Vagina (tissue), 2 donors: ENCODE results near the gene RASGRF2. TPM values are rescaled to one million over a fixed set of nuclear protein-coding genes. Genes with fewer than 3 reads are reported as not detected.
"Not testable (repeated sequence)": the region's sequence is repeated elsewhere in the genome, so short reads cannot be mapped to it uniquely, and the experiment has no call there.

Experiments used
- DNase-seq, 2 donors: peaks; one replicate each; pipeline ENCODE4 v3.0.0-alpha.2; 2017; ENCODE audit errors: extremely low spot score in 2 of 2
- H3K27ac ChIP-seq: fragments of 200-600 bp; sonication (generic); one replicate; pipeline ENCODE4 v1.5.1; 2019
- H3K27me3 ChIP-seq: fragments of 200-600 bp; sonication (generic); one replicate; pipeline ENCODE4 v1.5.1; 2019
- H3K36me3 ChIP-seq, 2 donors: fragments of 200-600 bp; sonication (generic); one replicate each; pipeline ENCODE4 v1.5.1; 2017 to 2019
- H3K4me1 ChIP-seq: fragments of 200-600 bp; sonication (generic); one replicate; pipeline ENCODE4 v1.5.1; 2019
- H3K4me3 ChIP-seq, 2 donors: fragments of 200-600 bp; sonication (generic); 1 replicate in 1 of 2; 2 replicates in 1 of 2; pipeline ENCODE4 v1.5.1; 2016 to 2019
- H3K9me3 ChIP-seq: fragments of 200-600 bp; sonication (generic); one replicate; pipeline ENCODE4 v1.5.1; 2019
- CTCF ChIP-seq, 3 experiments: fragments of 450-650 bp in 2 of 3; fragments of 200-600 bp in 1 of 3; sonication (generic) in 1 of 3; IDR thresholded peaks; one replicate each; pipeline ENCODE4 v1.5.1; 2017 to 2019; ENCODE audit warnings: antibody characterized with exemption in 3 of 3, mild to moderate bottlenecking in 2 of 3, moderate library complexity in 2 of 3
- POLR2A ChIP-seq, 2 donors: fragments of 450-650 bp; IDR thresholded peaks; one replicate each; pipeline ENCODE4 v1.6.1; 2017; ENCODE audit warnings: antibody characterized with exemption in 2 of 2, mild to moderate bottlenecking in 2 of 2, moderate library complexity in 2 of 2
- POLR2AphosphoS5 ChIP-seq, 2 donors: sonication (generic); formaldehyde crosslinking; IDR thresholded peaks; one replicate each; pipeline ENCODE4 v1.9.0; 2017; ENCODE audit warnings: antibody characterized with exemption in 2 of 2, mild to moderate bottlenecking in 2 of 2, low read depth in 1 of 2; ENCODE audit not compliant: insufficient read depth in 1 of 2
- intact Hi-C: fragments of 100-400 bp; cut with DNase I; formaldehyde crosslinking; loops from one replicate; pipeline ENCODE4 v1.15.1; 2023
- small RNA-seq: library from RNA; depleted of rRNA; stranded (forward); fragments of <200 nt; gene quantifications from one replicate; pipeline ENCODE3, GENCODE V24; 2016
- total RNA-seq: library from RNA; depleted of rRNA; stranded (reverse); fragments of >200 nt; gene quantifications from one replicate; pipeline ENCODE4 v1.2.3, GENCODE V29; 2016

Gene RASGRF2
- total RNA-seq, 1 donor from 2014 or later, result 8.8 TPM

GRCh38 chr5:81268521-81269196 lies 308.5 kb downstream of the RASGRF2 start:
- peak overlapping the region; percentile 82 for H3K27ac ChIP-seq
- H3K4me3 ChIP-seq, result no peak overlapping the region
- no peak for DNase-seq
- TF ChIP-seq POLR2AphosphoS5 (IDR thresholded peaks at IDR 0.05; ENCODE audit: insufficient read depth in 1 of 2, low read depth in 1 of 2) (peak in 1 of 2 donors; percentile 95), POLR2A (IDR thresholded peaks at IDR 0.05) (no peak), CTCF (IDR thresholded peaks at IDR 0.05) (no peak)
- H3K4me1 ChIP-seq, result peaks cover 22% of the 10 kb centered on the region
- intact Hi-C loops, result no loop called here
- H3K36me3 ChIP-seq, result no peaks in the 10 kb centered on the region
- no peaks in the 10 kb centered on the region for H3K9me3 ChIP-seq
- no peaks in the 10 kb centered on the region for H3K27me3 ChIP-seq

GRCh38 chr5:81269751-81270393 lies 309.7 kb downstream of the RASGRF2 start:
- Histone ChIP-seq H3K4me1 (peaks cover 22% of the 10 kb centered on the region), H3K36me3 (no peaks in the 10 kb centered on the region), H3K27ac (peak overlapping the region; percentile 82), H3K27me3 (no peaks in the 10 kb centered on the region), H3K9me3 (no peaks in the 10 kb centered on the region), H3K4me3 (no peak overlapping the region)
- intact Hi-C loops, result no loop called here
- no peak for DNase-seq
- TF ChIP-seq POLR2AphosphoS5 (IDR thresholded peaks at IDR 0.05; ENCODE audit: insufficient read depth in 1 of 2, low read depth in 1 of 2), result no peak
- TF ChIP-seq CTCF (IDR thresholded peaks at IDR 0.05), result no peak
- TF ChIP-seq POLR2A (IDR thresholded peaks at IDR 0.05), result no peak

- intact Hi-C loops, DNase-seq, H3K36me3 ChIP-seq, H3K27me3 ChIP-seq, H3K9me3 ChIP-seq, H3K4me3 ChIP-seq: not testable (repeated sequence)
- H3K4me1 ChIP-seq, result peaks cover 22% of the 10 kb centered on the region
- H3K27ac ChIP-seq, result peak overlapping the region; percentile 82
These were observed 310.3 kb downstream of the RASGRF2 start for GRCh38 chr5:81270394-81271027.

Small RNA genes within 50 kb of the gene (small RNA-seq; reads per million reads assigned to genes)
- gene AC026436.1, result 0.26 reads per million
